Endothelial cell of umbilical vein (primary cell): ENCODE data around the gene FTO. TPM values are rescaled to one million over a fixed set of nuclear protein-coding genes. Genes with fewer than 3 reads are reported as not detected.

Experiments
- BruUV-seq: library from RNA; stranded (reverse); fragments of 400-500 nt; replicated peaks from 2 replicates; lab custom pipeline; 2021; lab: Mats Ljungman, UMichigan
- CTCF ChIA-PET: fragments of 300-600, 350-600 bp; sonication (Branson Sonifier 250); formaldehyde crosslinking; loops from one replicate; lab custom pipeline; 2021; ENCODE audit warnings: antibody characterized with exemption, inconsistent platforms; lab: Charles Lee
- POLR2A ChIA-PET: fragments of 300-600, 350-600 bp; sonication (Branson Sonifier 250); formaldehyde crosslinking; loops from one replicate; lab custom pipeline; 2021; ENCODE audit warnings: antibody characterized with exemption, inconsistent platforms; lab: Charles Lee
- DNase-seq: peaks from one replicate; pipeline ENCODE4 v3.0.0-alpha.2; 2011; ENCODE audit warnings: low read depth, low spot score
- FAIRE-seq: peaks from 2 replicates; lab custom pipeline; 2011; peaks lifted over from hg19 to GRCh38; lab: Jason Lieb, UNC
- H2AFZ ChIP-seq: 2 replicates; pipeline ENCODE4 v1.6.0; 2012; ENCODE audit warnings: low read depth, low read length, control low read depth, inconsistent platforms
- H3K27ac ChIP-seq: 2 replicates; pipeline ENCODE4 v1.5.1; 2011; ENCODE audit warnings: low read depth, mild to moderate bottlenecking, control low read depth, low read length, moderate library complexity; ENCODE audit not compliant: insufficient read depth
- H3K27me3 ChIP-seq, 2 experiments: 2 replicates each; pipeline versions ENCODE4 v1.6.0 to v1.6.1; 2011; ENCODE audit warnings: low read length in 2 of 2, mixed read lengths in 1 of 2; ENCODE audit not compliant: control insufficient read depth in 2 of 2, insufficient read depth in 2 of 2
- H3K36me3 ChIP-seq, 2 experiments: 2 replicates in 1 of 2; 3 replicates in 1 of 2; pipeline ENCODE4 v1.5.1; 2011; ENCODE audit warnings: low read length in 2 of 2, mild to moderate bottlenecking in 1 of 2, moderate library complexity in 1 of 2; ENCODE audit not compliant: control insufficient read depth in 2 of 2, insufficient read depth in 2 of 2; ENCODE audit errors: extremely low read depth in 1 of 2
- H3K4me1 ChIP-seq: 3 replicates; pipeline ENCODE4 v1.5.1; 2011; ENCODE audit warnings: mild to moderate bottlenecking, low read length; ENCODE audit not compliant: control insufficient read depth, insufficient read depth; ENCODE audit errors: extremely low read depth
- H3K4me2 ChIP-seq: 2 replicates; pipeline ENCODE4 v1.6.1; 2011; ENCODE audit warnings: low read length, control low read depth, mixed read lengths; ENCODE audit not compliant: insufficient read depth
- H3K4me3 ChIP-seq, 3 experiments: fragments of 200-600 bp in 1 of 3; sonication (generic), shearing (Covaris generic) in 1 of 3; replicated peaks in 1 of 3; 2 replicates each; pipeline ENCODE4 v1.5.1; 2011 to 2016; ENCODE audit warnings: control low read depth in 3 of 3, low read length in 3 of 3, mild to moderate bottlenecking in 2 of 3, inconsistent platforms in 1 of 3, low read depth in 1 of 3, moderate library complexity in 1 of 3; ENCODE audit not compliant: insufficient read depth in 1 of 3
- H3K79me2 ChIP-seq: 2 replicates; pipeline ENCODE4 v1.6.0; 2012; ENCODE audit warnings: low read length, inconsistent platforms; ENCODE audit not compliant: control insufficient read depth, insufficient read depth
- H3K9ac ChIP-seq: replicated peaks from 2 replicates; pipeline ENCODE3; 2011; ENCODE audit warnings: low read length, control low read depth; ENCODE audit not compliant: insufficient read depth; ENCODE audit errors: extremely low read depth
- H3K9me1 ChIP-seq: replicated peaks from 3 replicates; pipeline ENCODE4 v1.6.0; 2011; ENCODE audit warnings: mild to moderate bottlenecking, low read length; ENCODE audit not compliant: control insufficient read depth, insufficient read depth; ENCODE audit errors: extremely low read depth
- H3K9me3 ChIP-seq: replicated peaks from 2 replicates; pipeline ENCODE4 v1.5.1; 2012; ENCODE audit warnings: low read length, inconsistent platforms; ENCODE audit not compliant: control insufficient read depth, insufficient read depth
- H4K20me1 ChIP-seq: replicated peaks from 2 replicates; pipeline ENCODE3; 2011; ENCODE audit warnings: mild to moderate bottlenecking, low read length; ENCODE audit not compliant: control insufficient read depth, insufficient read depth; ENCODE audit errors: extremely low read depth
- CTCF ChIP-seq, 2 donors: IDR thresholded peaks; 1 replicate in 1 of 2; 2 replicates in 1 of 2; pipeline ENCODE4 v1.5.1; 2011; ENCODE audit warnings: low read length in 2 of 2, mild to moderate bottlenecking in 2 of 2, moderate library complexity in 2 of 2, control low read depth in 1 of 2, inconsistent platforms in 1 of 2, low read depth in 1 of 2; ENCODE audit not compliant: insufficient read depth in 1 of 2; ENCODE audit errors: extremely low read depth in 1 of 2
- EZH2 ChIP-seq: IDR thresholded peaks from 2 replicates; pipeline ENCODE4 v1.6.1; 2012; ENCODE audit warnings: borderline replicate concordance, low read depth, mild to moderate bottlenecking, moderate library complexity, low read length, inconsistent platforms; ENCODE audit not compliant: severe bottlenecking
- FOS ChIP-seq: IDR thresholded peaks from 2 replicates; pipeline ENCODE4 v1.6.1; 2011; ENCODE audit warnings: mild to moderate bottlenecking, low read length, moderate library complexity, borderline replicate concordance; ENCODE audit not compliant: insufficient read depth
- GATA2 ChIP-seq: IDR thresholded peaks from 2 replicates; pipeline ENCODE4 v1.7.0; 2011; ENCODE audit warnings: low read depth, mild to moderate bottlenecking, moderate library complexity, mixed read lengths, low read length; ENCODE audit not compliant: insufficient read length, insufficient read depth
- JUN ChIP-seq: IDR thresholded peaks from 2 replicates; pipeline ENCODE4 v1.6.1; 2011; ENCODE audit warnings: borderline replicate concordance, low read depth; ENCODE audit not compliant: insufficient read length, insufficient read depth
- MAX ChIP-seq: IDR thresholded peaks from 2 replicates; pipeline ENCODE4 v1.6.1; 2011; ENCODE audit not compliant: insufficient read depth, insufficient read length
- MYC ChIP-seq: IDR thresholded peaks from one replicate; pipeline ENCODE4 v1.6.1; 2011; ENCODE audit warnings: mild to moderate bottlenecking, low read depth, low read length
- POLR2A ChIP-seq: IDR thresholded peaks from 2 replicates; pipeline ENCODE4 v1.6.1; 2012; ENCODE audit warnings: low read depth, mild to moderate bottlenecking, control low read depth, low read length
- POLR2AphosphoS5 ChIP-seq: IDR thresholded peaks from 2 replicates; pipeline ENCODE4 v1.6.1; 2012; ENCODE audit warnings: low read depth, mild to moderate bottlenecking, control low read depth, low read length, moderate library complexity; ENCODE audit not compliant: insufficient read depth
- dilution Hi-C: fragments of 300-500 bp; cut with MboI; formaldehyde crosslinking; loops from one replicate; pipeline ENCODE4 v1.15.0; 2019; ENCODE audit warnings: low sequenced_read_pairs; ENCODE audit not compliant: extremely low pct_ligation_motif_present
- intact Hi-C: fragments of 100-400 bp; cut with micrococcal nuclease; formaldehyde crosslinking; loops from one replicate; pipeline ENCODE4 v1.10.0; 2022
- polyA plus RNA-seq, 4 experiments: library from polyadenylated mRNA; depleted of rRNA in 3 of 4; stranded (reverse) in 3 of 4; unstranded in 1 of 4; fragments of >200 nt; gene quantifications; 2 replicates each; pipeline versions ENCODE4 v1.2.1 to v1.2.3, GENCODE V29; 2011 to 2012; ENCODE audit warnings: missing spikeins in 1 of 4
- total RNA-seq: library from RNA; stranded (reverse); gene quantifications from 2 replicates; pipeline ENCODE4 v1.2.3, GENCODE V29; 2021

FTO gene
- total and polyA plus RNA-seq, 2 donors (not counting 3 experiments of a cell fraction or from before 2014, with no cell fraction given), result 48.6 to 87.1 TPM

- Histone ChIP-seq H3K4me3 (no peak overlapping the region), H3K27me3 (no peaks in the 10 kb centered on the region), H3K36me3 (no peaks in the 10 kb centered on the region), H3K4me1 (no peaks in the 10 kb centered on the region), H3K9ac (no peak overlapping the region), H3K9me3 (no peaks in the 10 kb centered on the region), H3K4me2 (no peak overlapping the region), H2AFZ (no peak overlapping the region), H3K27ac (no peak overlapping the region), H3K79me2 (no peaks in the 10 kb centered on the region), H3K9me1 (no peaks in the 10 kb centered on the region), H4K20me1 (no peaks in the 10 kb centered on the region)
- CTCF ChIA-PET, result interaction anchor here (1.2 to 2.0 kb wide), 4 partner anchors 14 to 1517 kb away, joined by 3 to 9 read pairs (median 6); no protein-coding TSS in a partner anchor
- POLR2A ChIA-PET, result no interaction called here
- FAIRE-seq (no peak), DNase-seq (no peak)
- dilution Hi-C loops (no loop called here), intact Hi-C loops (loop anchor here (5.0 kb wide), 5 partner anchors 335 to 1755 kb away; no protein-coding TSS in a partner anchor)
- BruUV-seq, result no TSS peak
- no peak for TF ChIP-seq GATA2
- no peak for TF ChIP-seq JUN
- no peak for TF ChIP-seq FOS
- no peak for TF ChIP-seq MAX
- no peak for TF ChIP-seq POLR2AphosphoS5
- TF ChIP-seq MYC, result no peak
- no peak for TF ChIP-seq POLR2A
- no peak for TF ChIP-seq CTCF (IDR thresholded peaks at IDR 0.05; ENCODE audit: extremely low read depth in 1 of 2, insufficient read depth in 1 of 2, low read depth in 1 of 2, low read length in 2 of 2)
- TF ChIP-seq EZH2, result no peak
Observed at GRCh38 chr16:53947642-53948041, 243.7 kb downstream of the FTO start.
